Urothelium cell line (cell line): ENCODE results near the gene CHST8.

Source experiments
- DNase-seq: peaks from one replicate; pipeline ENCODE4 v3.0.0; 2011; ENCODE audit warnings: low spot score, mixed read lengths
- FAIRE-seq: peaks from 2 replicates; lab custom pipeline; 2011; peaks lifted over from hg19 to GRCh38; lab: Jason Lieb, UNC

Gene CHST8

DNA sequence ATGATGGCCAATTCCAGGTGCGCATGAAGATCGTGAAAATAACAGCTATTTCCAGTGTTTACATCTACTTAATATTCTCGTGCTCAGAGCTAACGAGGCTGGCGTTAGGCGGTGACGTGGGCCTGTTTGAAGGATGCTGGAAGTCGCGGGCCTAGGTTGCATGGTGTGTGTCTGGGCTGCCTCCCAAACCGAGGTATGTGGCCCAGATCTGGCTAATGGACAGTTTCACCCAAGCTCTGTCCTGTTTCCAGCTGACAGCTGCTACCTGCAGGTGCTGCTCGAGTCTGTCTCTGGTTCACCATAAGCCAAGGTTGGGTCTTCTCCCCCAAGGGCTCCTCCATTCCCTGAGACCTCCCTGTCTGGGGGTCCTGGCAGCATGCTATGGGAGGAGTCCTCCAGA lies 134.4 kb downstream of the CHST8 start:
- FAIRE-seq (no peak), DNase-seq (no peak)

DNA sequence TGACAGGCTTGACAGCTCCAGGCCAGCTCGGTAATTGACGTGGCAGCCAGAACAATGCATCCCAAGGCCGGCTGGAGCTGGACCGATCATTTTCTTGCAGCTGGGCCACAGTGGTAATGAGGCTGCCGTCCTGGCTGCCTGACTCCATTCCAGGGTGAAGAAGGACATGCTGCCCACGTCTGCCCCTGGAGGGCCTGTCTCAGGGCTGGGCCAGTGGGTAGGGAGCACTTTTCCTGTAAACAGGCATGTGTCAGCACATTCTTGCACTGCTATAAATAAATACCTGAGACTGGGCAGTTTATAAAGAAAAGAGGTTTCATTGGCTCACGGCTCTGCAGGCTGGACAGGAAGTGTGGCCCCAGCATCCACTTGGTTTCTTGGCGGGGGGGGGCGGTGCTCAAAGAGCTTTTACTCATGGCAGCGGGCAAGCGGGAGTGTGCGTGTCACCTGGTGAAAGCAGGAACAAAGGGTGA lies 136.8 kb downstream of the CHST8 start:
- peak; percentile 58 for DNase-seq
- no peak for FAIRE-seq

DNA sequence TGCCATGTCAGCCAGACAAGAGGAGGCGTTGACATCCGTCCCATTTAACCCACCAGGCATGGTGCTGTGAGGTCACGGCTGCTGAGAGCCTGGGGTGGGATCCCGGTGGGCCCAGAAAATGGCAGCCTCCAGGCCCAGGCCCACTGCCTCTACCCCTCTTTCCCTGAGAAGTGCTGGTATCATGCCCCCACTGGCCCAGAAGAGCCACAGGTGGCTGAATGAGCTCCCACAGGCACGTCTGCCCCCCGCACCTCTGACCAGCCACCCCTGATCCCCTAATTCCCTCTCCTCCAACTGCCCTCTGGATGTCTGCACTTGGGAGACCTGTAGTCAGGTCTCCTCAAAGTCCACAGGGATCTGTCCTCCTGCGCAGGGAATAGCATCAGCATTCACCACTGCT lies 137.6 kb downstream of the CHST8 start:
- DNase-seq (no peak), FAIRE-seq (no peak)

DNA sequence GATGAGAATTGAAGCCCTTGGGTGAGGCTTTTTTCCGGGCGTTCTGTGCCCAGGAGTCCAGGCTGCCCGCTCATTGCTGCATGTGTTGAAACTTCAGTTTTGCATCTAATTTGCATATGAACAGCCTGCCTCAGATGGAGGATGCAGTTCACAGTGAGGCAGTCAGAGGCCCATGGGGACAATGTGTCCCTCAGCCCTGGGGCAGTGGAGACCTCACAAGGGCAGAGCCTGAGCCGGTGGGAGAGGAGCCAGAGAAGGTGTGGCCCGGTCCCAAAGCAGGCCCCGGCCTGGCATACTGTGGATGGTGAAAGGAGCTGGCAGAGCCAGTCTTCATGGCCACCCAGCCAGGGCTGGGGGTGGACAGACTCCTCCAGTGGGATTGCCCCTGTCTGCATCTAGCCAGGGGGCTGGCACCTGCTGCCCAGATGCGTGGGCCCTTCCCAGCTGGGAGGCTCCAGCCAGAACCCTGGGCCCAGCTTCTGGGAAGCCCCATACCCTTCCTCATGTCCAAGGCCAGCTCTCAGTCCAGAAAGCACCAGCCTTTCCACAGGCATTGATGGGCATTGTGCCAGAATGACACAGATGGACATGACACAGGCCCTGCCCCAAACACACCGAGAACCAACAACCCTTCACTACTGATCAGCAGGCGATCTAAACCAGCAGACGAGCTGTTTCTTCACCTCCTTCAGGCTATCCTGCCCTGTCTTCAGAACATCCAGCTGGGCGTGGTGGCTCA lies 142.0 kb downstream of the CHST8 start:
- DNase-seq (no peak), FAIRE-seq (no peak)

DNA sequence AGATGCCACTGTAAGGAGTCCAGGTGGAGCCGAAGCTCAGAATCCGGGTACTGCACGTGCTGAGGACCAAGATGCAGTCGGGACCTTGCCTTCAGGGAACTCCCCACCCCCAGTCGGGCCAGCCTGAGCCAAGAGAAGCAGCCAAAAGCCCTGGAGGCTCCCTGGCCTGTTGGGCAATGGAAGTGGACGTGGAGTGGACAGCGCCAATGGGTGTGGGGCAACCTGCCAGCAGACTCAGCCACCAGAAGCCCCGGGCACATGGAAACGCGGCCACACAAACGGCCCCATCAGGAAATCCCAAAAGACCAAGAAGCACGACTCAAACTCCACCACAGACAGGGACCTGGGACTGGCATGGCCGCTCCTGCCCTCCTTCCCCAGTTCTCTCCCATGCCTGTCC lies 144.9 kb downstream of the CHST8 start:
- DNase-seq (no peak), FAIRE-seq (no peak)

DNA sequence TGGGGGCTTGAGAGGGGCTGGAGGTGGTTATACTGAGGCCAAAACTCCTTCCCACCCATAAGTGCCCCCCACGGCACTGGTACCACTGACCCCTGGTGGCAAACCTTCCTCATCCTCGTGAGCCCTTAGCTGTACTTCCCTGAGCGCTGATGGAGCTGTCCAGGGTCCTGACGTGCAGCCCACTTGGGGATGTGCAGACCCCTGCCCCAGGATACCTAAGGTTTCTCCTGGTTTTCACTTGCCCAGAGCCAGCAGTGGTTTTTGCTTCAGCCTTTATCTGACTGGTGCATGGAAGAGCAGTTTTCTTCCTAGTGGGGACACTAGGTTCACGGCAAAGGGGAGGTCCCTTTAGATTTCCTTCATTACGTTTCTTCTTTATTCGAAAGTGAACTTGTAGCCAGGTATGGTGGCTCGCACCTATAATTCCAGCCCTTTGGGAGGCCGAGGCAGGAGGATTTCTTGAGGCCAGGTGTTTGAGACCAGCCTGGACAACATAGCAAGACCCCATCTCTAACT lies 146.2 kb downstream of the CHST8 start:
- DNase-seq (peak; percentile 57), FAIRE-seq (no peak)

DNA sequence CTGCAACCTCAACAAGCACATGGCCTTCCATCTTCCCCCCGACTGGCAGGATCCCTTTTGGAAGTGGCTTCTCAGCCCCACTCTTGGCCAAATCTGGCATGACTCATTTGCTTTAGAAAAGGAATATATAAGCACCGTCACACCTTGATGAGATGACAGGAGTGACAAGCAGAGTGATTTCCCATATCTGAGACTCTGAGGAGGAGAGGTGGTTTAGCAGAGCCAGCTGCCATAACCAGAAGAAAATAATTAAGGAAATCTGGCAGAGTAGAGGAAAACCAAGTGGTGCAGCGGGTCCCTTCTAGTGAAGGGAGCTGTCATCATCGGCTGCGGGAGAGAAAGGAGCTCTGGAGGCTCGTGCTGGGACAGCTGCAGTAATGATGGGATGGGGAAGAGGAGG lies 147.5 kb downstream of the CHST8 start:
- no peak for FAIRE-seq
- DNase-seq, result no peak

DNA sequence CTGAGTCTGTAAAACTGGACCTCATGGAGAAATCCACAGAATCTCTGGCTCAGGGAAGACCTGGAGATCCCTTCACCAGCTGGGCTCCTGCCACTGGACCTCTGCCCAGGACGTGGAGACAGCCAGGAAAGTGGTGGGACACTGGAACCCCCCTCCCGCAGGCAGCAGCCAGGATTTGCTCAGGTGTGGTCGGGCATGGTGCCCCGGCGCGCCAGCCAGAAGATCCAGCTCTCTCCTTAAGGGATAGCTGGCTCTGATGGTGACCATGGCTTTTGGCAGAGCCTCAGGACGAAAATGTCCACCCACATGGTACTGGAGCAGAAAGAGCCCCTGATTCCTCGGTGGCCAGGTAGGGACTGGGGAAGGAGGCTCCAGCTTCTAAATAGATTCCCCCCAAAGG lies 148.4 kb downstream of the CHST8 start:
- no peak for FAIRE-seq
- no peak for DNase-seq

DNA sequence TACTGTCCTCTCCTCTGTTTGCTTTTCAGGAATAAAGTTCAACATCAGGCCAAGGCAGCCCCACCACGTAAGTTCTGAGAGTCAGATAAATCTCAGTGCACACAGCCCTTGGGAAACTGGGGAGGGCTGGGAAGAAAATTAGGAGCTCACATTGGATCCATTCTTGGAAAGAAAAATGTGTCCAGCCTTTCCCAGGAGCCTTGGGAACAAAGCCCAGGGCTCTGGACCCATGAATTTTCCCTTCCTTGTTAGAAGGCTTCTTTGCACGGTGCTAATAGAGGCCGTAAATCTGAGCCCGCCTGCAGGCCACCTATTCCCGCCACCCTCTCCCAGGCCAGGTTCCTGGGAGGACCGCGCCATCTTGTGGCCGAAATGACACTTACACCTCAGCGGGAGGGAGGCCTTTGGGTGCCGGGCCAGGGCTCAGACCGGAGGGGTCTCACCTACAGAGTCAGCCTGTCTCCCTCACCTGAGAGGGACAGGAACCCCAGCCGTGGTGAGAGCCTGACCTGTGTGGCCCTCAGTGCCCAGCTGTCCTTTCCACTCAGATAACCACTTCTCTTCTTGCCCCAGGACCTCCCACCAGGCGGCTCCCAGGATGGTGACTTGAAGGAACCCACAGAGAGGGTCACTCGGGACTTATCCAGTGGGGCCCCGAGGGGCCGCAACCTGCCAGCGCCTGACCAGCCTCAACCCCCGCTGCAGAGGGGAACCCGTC lies 149.8 kb downstream of the CHST8 start:
- DNase-seq, result peak; percentile 78
- no peak for FAIRE-seq

DNA sequence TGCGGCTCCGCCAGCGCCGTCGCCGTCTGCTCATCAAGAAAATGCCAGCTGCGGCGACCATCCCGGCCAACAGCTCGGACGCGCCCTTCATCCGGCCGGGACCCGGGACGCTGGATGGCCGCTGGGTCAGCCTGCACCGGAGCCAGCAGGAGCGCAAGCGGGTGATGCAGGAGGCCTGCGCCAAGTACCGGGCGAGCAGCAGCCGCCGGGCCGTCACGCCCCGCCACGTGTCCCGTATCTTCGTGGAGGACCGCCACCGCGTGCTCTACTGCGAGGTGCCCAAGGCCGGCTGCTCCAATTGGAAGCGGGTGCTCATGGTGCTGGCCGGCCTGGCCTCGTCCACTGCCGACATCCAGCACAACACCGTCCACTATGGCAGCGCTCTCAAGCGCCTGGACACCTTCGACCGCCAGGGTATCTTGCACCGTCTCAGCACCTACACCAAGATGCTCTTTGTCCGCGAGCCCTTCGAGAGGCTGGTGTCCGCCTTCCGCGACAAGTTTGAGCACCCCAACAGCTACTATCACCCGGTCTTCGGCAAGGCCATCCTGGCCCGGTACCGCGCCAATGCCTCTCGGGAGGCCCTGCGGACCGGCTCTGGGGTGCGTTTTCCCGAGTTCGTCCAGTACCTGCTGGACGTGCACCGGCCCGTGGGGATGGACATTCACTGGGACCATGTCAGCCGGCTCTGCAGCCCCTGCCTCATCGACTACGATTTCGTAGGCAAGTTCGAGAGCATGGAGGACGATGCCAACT lies 150.5 kb downstream of the CHST8 start:
- DNase-seq (no peak), FAIRE-seq (no peak)

DNA sequence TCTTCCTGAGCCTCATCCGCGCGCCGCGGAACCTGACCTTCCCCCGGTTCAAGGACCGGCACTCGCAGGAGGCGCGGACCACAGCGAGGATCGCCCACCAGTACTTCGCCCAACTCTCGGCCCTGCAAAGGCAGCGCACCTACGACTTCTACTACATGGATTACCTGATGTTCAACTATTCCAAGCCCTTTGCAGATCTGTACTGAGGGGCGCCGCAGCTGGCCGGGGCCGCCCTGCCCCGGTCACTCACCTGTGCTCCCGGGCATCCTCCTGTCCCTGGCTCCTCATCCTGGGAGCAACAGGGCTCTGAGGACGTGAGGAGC lies 151.1 kb downstream of the CHST8 start:
- no peak for FAIRE-seq

DNA sequence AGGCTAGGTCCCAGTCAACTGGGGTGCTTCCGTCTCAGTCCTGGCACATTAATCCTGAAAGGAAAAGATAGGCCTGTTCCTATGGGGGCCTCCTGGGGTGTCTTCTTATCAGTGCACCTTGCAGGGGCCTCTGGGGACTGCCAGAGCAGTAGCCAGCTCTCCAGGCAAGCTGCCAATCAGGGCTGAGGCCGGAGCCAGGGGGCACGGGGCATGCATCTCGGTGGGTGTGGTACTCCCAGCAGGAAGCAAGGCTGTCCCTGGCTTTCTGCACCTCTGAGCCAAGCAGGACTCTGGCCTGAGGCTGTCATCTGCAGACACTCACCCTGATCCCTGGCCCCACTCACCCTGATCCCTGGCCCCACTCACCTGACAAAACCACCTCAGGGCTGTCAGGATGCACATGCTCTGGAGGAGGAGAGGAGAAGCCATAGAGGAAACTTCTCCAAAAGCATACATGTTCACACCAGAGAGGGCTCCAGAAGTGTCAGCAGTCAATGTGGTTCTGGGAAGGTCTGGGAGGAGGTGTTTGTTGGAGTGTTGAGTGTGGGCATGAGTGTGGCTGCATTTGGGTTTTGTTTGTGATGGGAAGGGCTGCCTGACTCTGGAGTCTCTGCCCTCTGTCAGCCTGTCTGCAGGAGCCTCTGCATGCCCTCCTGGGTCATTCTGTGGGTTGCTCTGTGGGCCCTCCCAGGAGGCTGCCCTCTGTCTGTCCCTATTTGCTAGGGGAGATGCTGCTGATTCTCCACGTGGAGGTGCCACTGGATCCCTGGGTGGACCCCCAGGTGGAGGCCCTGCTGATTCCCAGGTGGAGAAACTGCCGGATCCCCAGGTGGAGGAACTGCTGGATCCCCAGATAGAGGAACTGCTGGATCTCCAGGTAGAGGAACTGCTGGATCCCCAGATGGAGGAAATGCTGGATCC lies 152.2 kb downstream of the CHST8 start:
- FAIRE-seq, result no peak
- DNase-seq, result no peak

More for the DNA sequence above, 151.1 kb downstream of the CHST8 start:
- DNase-seq, result no peak

DNA sequence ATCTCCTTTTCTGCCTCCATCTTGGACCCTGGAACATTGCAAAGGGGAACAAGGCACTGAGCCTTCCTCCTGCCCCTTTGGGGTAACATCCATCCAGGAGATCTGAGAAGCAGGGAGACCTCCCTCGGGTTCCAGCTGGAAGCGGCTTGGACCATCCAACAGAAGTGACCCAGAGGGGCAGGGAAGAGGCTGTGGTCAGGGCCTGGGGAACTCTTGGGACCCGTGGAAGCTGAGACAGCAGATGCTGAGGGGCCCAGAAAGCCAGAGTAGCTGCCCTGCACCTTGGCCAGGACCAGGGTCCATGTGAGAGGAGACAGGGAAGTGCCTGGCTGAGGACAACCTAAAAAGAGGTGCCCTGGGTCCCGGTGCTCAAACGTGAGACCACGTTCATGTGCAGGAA lies 153.0 kb downstream of the CHST8 start:
- DNase-seq (no peak), FAIRE-seq (no peak)

DNA sequence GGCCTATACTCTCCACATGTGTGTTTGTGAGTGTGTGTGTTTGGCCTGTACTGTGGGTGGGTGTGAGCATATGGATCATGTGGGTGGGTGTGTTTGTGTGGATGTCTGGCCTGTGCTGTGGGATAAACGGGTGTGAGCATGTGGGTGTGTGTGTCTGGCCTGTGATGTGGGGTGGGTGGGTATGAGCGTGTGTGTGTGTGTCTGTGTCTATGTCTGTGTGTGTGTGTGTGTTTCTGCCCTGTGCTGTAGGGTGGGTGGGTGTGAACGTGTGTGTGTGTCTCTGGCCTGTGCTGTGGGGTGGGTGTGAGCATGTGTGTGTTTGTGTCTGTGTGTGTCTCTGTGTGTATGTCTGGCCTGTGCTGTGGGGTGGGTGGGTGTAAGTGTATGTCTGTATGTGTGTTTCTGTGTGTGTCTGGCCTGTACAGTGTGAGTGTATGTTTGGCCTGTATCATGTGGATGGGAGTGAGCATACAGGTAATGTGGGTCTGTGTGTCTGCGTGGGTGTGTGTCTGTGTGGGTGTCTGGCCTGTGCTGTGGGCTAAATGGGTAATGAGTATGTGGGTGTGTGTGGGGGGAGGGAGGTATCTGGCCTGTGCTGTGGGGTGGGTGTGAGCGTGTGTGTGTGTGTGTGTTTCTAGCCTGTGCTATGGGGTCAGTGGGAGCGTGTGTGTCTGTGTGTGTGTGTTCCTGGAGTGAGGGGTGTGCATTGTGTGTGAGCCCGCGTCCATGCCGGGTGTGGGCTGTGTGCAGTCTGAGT lies 154.2 kb downstream of the CHST8 start:
- peak; percentile 92 for FAIRE-seq
- no peak for DNase-seq

DNA sequence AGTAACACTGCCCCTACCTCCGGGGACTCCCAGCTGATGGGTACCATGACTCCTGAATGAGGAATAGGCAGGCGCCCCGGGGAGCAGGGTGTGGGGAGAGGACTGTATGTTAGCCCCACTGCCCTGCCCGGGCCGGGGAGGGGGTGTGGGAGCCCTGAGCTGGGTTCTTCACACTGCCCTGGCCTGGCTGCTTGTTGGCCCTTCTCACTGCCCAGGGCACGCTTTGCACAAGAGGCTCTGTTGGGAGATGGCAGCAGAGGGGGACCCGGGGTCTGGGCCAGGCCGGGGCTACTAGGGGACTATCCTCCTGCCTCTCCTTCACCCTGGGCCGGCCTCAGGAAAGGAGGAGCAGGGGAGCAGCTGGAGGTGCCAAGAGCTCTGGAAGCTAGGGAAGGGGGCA lies 155.6 kb downstream of the CHST8 start:
- FAIRE-seq, result no peak
- DNase-seq, result no peak

DNA sequence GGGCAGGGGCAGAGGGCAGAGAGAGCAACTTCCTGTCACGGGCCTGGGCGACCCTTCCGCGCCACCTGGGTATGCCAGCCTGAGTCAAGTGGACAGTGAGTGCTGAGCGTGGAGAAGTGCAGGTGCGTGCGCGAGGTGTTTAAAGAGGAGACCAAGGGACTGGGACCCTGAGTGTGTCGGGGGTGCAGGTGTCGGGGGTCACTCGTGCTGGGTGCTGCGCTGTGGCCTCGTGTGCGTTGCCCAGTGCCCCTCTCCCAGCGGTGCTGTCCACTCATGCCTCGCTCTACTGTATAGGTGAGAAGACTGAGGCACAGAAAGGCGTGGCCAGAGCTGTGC lies 156.0 kb downstream of the CHST8 start:
- FAIRE-seq (no peak), DNase-seq (no peak)

DNA sequence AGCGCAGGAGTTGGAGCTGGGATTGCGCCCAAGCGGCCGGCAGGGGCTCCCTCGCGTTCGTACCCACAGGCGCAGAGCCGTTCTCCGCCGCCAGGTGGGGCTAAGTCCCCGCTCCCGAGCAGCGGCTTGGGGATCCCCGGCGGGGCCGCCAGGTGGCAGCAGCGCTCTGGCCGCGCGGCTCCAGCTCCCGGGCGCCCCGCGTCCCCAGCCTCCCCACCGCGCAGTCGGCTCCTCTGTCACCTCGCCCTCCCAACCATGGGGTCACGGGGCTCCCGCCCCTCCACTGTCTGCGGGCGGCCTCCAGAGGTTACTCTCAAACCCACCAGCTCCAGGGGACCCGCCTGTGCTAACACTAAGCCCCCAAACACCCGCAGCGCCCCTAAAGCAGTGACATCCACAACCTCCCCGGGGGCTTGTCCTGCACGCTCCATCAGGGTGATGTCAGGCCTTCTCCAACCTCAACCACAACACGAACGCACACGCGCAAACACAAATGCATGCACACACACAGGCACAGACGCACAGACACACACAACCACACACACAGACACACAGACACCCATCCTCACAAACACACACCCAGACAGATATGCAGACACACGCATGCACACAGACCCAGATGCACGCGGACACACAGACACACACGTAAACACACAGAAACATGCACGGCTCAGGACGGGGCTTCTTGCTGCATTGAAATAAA lies 156.5 kb downstream of the CHST8 start:
- DNase-seq, result peak; percentile 92
- FAIRE-seq, result peak; percentile 85

DNA sequence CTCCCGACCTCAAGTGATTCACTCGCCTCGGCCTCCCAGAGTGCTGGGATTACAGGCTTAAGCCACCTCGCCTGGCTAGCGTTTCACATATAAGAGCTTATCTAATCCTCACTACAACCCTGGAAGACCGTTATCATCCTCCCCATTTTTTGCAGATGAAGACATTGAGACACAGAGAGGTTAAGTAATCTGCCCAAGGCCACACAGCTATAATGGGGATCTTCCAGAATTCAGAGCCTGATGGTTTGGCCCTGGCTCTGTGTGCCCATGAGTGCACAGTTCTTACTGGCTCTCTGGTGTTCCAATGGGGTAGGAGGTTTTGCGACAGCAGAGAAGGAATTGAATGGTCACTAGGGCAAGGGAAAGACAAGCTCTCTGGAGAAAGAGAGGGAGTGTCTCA lies 158.1 kb downstream of the CHST8 start:
- FAIRE-seq, result no peak
- no peak for DNase-seq

DNA sequence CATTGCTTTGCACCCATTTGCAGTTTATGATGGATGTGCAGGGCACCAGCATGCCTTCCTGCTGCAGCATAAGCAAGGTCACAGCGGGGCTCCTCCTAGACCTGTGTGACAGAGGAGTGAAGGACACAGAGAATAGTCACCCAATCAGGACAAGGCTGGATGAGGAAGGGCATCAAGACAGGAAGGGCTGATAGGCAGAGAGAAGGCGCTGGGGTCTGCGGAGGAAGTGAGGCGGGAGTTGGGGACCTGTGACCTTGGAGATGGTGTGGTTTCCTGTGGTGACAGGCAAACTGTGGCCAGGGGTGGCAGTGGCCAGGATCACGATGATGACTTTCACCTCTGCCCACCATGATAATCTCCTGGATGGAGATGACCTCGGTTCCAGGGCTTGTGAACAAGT lies 158.5 kb downstream of the CHST8 start:
- FAIRE-seq, result no peak
- no peak for DNase-seq
